Measurements from ENCODE around the gene ACSF3. TPM values are rescaled to one million over a fixed set of nuclear protein-coding genes. Genes with fewer than 3 reads are reported as not detected.
"Not testable (repeated sequence)": the region's sequence is repeated elsewhere in the genome, so short reads cannot be mapped to it uniquely, and the experiment has no call there.

ACSF3 gene
- total RNA-seq, 1 experiment from 2014 or later, result 39.2 TPM

DNA sequence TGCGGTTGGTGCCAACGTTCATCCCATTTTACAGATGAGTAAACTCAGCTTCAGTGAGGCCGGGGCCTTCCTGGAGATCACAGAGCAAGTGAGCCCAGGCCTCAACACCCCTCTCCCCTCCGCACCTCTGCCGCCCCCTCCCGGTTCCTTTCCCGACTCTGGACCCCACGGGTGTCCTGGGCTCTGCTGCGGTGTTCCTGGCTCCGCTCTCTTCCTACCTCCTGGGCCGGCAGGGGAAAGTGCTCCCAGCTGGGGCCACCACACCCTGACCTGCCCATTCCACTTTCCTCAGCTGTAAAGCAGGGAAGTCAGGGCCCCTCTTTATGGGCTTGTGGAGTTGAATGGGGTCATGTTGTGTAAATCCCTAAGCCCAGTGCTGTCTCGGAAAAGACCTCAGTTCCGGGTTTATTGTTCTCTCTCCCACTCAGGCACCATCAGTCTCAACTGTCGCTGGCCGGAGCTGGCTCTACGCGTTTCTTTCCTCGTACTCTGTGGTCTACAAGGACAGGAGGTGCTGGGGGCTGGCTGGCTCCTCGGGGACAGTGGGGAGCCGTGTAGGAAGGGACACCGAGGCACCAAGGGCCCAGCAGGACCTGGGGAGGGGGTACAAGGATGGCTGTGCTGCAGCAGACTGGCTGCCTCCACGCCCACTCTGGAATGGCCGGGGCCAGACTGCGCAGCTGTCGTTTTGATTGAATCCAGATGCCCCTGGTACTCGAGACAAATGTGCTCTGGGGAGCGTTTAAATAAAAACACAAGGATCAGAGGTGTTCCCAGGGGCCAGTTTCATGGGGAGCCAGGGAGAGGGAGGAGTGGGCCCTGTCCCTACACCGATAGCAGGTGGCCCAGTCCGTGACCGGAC lies 21.7 kb upstream of the ACSF3 start:
- intact Hi-C loops (cut with micrococcal nuclease), result no loop called here
- no peak for TF ChIP-seq CTCF (IDR thresholded peaks at IDR 0.05; ENCODE audit: unreplicated experiment)
- H3K4me1 Mint-ChIP-seq (ENCODE audit: insufficient read depth, unreplicated experiment), result no peaks in the 10 kb centered on the region
- CTCF ChIA-PET, result no interaction called here
- POLR2A ChIA-PET, result no interaction called here
- no peak for DNase-seq (ENCODE audit: unreplicated experiment)
- no peak overlapping the region for H3K27ac Mint-ChIP-seq (ENCODE audit: low read depth, unreplicated experiment)
- H3K36me3 Mint-ChIP-seq (ENCODE audit: insufficient read depth, unreplicated experiment), result no peaks in the 10 kb centered on the region
- peaks cover 10% of the 10 kb centered on the region for H3K27me3 Mint-ChIP-seq (ENCODE audit: insufficient read depth, unreplicated experiment)
- no TSS peak for BruUV-seq (replicated peaks)
- H3K9me3 Mint-ChIP-seq (ENCODE audit: unreplicated experiment), result peaks cover 11% of the 10 kb centered on the region
- H3K4me3 Mint-ChIP-seq (ENCODE audit: unreplicated experiment), result no peak overlapping the region

DNA sequence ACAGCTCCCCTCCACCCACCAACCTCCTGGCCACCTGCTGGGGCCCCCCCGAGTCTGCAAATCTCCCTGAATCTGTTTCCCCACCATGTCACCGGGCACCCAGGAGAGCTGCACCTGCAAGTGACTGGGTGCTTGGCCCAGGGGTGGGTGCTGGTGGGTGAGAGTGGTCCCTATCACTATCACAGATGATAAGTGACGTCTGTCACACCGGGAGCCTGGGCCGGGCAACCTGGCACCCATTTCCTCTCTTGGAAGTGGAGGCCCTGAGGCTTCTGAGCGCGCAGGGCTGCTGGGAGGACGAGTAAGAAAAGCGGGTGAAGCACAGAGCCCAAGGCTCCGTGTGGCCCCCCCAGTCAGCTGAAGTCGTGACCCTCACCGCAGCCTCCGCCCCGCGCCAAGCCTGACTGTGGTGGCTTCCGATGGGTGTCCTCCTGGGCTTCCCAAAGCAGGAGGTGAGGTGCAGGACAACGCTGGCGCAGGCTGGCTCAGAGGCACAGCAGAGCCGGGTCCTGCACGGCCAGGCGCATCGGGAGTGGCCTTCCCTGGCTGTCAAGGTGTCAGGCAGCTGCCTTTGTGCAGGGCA lies 21.0 kb upstream of the ACSF3 start:
- intact Hi-C loops (cut with micrococcal nuclease), result no loop called here
- H3K27ac Mint-ChIP-seq (ENCODE audit: low read depth, unreplicated experiment), result no peak overlapping the region

DNA sequence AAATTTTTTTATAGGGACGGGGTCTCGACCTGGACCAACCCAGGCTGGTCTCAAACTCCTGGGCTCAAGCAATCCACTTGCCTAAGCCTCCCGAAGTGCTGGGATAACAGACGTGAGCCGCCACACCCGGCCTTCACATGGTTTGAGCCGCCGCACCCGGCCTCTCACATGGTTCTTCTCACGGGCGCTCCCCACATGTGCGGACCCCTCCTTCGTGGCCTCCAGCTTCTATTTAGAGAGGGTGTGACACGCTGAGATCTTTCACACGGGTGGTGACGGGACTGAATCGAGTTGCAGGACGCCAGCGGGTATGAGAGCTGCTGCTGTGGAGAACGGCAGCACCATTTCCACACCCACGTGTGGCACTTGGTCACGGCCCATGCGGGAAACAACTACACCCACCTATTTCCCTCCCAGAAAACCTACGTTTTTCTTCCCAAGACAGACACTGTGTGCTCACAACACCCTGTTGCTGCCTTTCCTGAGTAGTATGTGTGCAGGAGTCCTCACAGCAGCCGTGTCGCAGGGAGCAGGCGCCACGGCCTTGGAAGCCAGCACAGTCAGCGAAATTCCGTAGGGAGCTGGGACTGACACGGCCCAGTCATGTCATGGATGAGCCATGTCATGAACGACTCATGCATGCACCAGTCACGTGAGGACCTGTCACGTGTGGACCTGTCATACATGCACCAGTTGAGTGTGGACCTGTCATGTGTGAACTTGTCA lies 20.1 kb upstream of the ACSF3 start:
- BruUV-seq (replicated peaks), result no TSS peak
- CTCF ChIA-PET, result no interaction called here
- Mint-ChIP-seq H3K9me3 (ENCODE audit: unreplicated experiment) (peaks cover 11% of the 10 kb centered on the region), H3K4me1 (ENCODE audit: insufficient read depth, unreplicated experiment) (no peaks in the 10 kb centered on the region), H3K4me3 (ENCODE audit: unreplicated experiment) (no peak overlapping the region), H3K36me3 (ENCODE audit: insufficient read depth, unreplicated experiment) (no peaks in the 10 kb centered on the region), H3K27ac (ENCODE audit: low read depth, unreplicated experiment) (no peak overlapping the region), H3K27me3 (ENCODE audit: insufficient read depth, unreplicated experiment) (peaks cover 10% of the 10 kb centered on the region)
- intact Hi-C loops (cut with micrococcal nuclease), result no loop called here
- TF ChIP-seq CTCF (IDR thresholded peaks at IDR 0.05; ENCODE audit: unreplicated experiment), result no peak
- POLR2A ChIA-PET, result no interaction called here
- no peak for DNase-seq (ENCODE audit: unreplicated experiment)

More for the DNA sequence above, 21.0 kb upstream of the ACSF3 start:
- Mint-ChIP-seq H3K4me3 (ENCODE audit: unreplicated experiment) (no peak overlapping the region), H3K9me3 (ENCODE audit: unreplicated experiment) (peaks cover 11% of the 10 kb centered on the region), H3K36me3 (ENCODE audit: insufficient read depth, unreplicated experiment) (no peaks in the 10 kb centered on the region), H3K4me1 (ENCODE audit: insufficient read depth, unreplicated experiment) (no peaks in the 10 kb centered on the region), H3K27me3 (ENCODE audit: insufficient read depth, unreplicated experiment) (peaks cover 10% of the 10 kb centered on the region)
- POLR2A ChIA-PET, result no interaction called here
- BruUV-seq (replicated peaks), result no TSS peak
- TF ChIP-seq CTCF (IDR thresholded peaks at IDR 0.05; ENCODE audit: unreplicated experiment), result no peak
- DNase-seq (ENCODE audit: unreplicated experiment), result no peak
- CTCF ChIA-PET, result no interaction called here

DNA sequence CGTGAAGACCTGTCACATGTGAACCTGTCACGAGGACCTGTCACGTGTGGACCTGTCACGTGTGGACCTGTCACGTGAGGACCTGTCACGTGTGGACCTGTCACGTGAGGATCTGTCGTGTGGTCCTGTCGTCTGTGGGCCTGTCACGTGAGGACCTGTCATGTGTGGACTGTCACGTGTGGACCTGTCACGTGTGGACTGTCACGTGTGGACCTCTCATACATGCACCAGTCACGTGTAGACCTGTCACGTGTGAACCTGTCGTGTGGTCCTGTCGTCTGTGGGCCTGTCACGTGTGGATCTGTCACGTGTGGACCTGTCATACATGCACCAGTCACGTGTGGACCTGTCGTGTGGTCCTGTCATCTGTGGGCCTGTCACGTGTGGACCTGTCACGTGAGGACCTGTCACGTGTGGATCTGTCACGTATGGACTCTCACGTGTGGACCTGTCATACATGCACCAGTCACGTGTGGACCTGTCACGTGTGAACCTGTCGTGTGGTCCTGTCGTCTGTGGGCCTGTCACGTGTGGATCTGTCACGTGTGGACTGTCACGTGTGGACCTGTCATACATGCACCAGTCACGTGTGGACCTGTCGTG lies 19.5 kb upstream of the ACSF3 start:
- H3K36me3 Mint-ChIP-seq (ENCODE audit: insufficient read depth, unreplicated experiment); BruUV-seq (replicated peaks); H3K4me3 Mint-ChIP-seq (ENCODE audit: unreplicated experiment); intact Hi-C loops (cut with micrococcal nuclease); DNase-seq (ENCODE audit: unreplicated experiment); POLR2A ChIA-PET; CTCF ChIA-PET; H3K27ac Mint-ChIP-seq (ENCODE audit: low read depth, unreplicated experiment); H3K27me3 Mint-ChIP-seq (ENCODE audit: insufficient read depth, unreplicated experiment); H3K4me1 Mint-ChIP-seq (ENCODE audit: insufficient read depth, unreplicated experiment): not testable (repeated sequence)
- peaks cover 11% of the 10 kb centered on the region for H3K9me3 Mint-ChIP-seq (ENCODE audit: unreplicated experiment)

All from MCF 10A (cell line).